GM12872 (cell line): ENCODE data around the gene KLRF2.
A peak's percentile ranks its signal among the peaks of the same experiment; 100 is the strongest.

ENCODE experiments used
- CTCF ChIP-seq: IDR thresholded peaks from 3 replicates; pipeline ENCODE4 v1.5.1; 2011; ENCODE audit warnings: low read depth, mild to moderate bottlenecking, low read length, moderate library complexity; ENCODE audit not compliant: insufficient read depth

Gene KLRF2

GRCh38 chr12:9935026-9935425 is 53.7 kb downstream of the KLRF2 start:
- TF ChIP-seq CTCF, result no peak

- no peak for TF ChIP-seq CTCF
Measured at GRCh38 chr12:9936591-9936990, 55.3 kb downstream of the KLRF2 start.

GRCh38 chr12:9940375-9940774 is 59.1 kb downstream of the KLRF2 start:
- TF ChIP-seq CTCF, result peak; percentile 45; the same call in 2 of the 3 replicates

- TF ChIP-seq CTCF, result no peak
Measured at GRCh38 chr12:9941838-9942237, 60.5 kb downstream of the KLRF2 start.

GRCh38 chr12:9943240-9943639 is 62.0 kb downstream of the KLRF2 start:
- TF ChIP-seq CTCF, result no peak

- no peak for TF ChIP-seq CTCF
Measured at GRCh38 chr12:9944391-9944790, 63.1 kb downstream of the KLRF2 start.
